ENCODE data around the gene BTBD9. TPM values are rescaled to one million over a fixed set of nuclear protein-coding genes. Genes with fewer than 3 reads are reported as not detected.

Gene BTBD9
- total RNA-seq, 1 experiment from 2014 or later, result 4.9 TPM

- no peak for DNase-seq (ENCODE audit: extremely low read depth, low read depth)
These were observed 323.4 kb downstream of the BTBD9 start for GRCh38 chr6:38316099-38316868.

GRCh38 chr6:38311201-38311600, 328.5 kb downstream of the BTBD9 start:
- no peak for DNase-seq (ENCODE audit: extremely low read depth, low read depth)

- no peak for DNase-seq (ENCODE audit: extremely low read depth, low read depth)
These were observed 329.7 kb downstream of the BTBD9 start for GRCh38 chr6:38310061-38310460.

GRCh38 chr6:38307740-38308139, 332.0 kb downstream of the BTBD9 start:
- no peak for DNase-seq (ENCODE audit: extremely low read depth, low read depth)

- no peak for DNase-seq (ENCODE audit: extremely low read depth, low read depth)
These were observed 332.8 kb downstream of the BTBD9 start for GRCh38 chr6:38306931-38307330.

GRCh38 chr6:38305995-38306681, 333.6 kb downstream of the BTBD9 start:
- no peak for DNase-seq (ENCODE audit: extremely low read depth, low read depth)

- no peak for DNase-seq (ENCODE audit: extremely low read depth, low read depth)
These were observed 336.9 kb downstream of the BTBD9 start for GRCh38 chr6:38302838-38303237.

- DNase-seq (ENCODE audit: extremely low read depth, low read depth), result no peak
These were observed 337.6 kb downstream of the BTBD9 start for GRCh38 chr6:38302081-38302480.

- no peak for DNase-seq (ENCODE audit: extremely low read depth, low read depth)
These were observed 349.5 kb downstream of the BTBD9 start for GRCh38 chr6:38290133-38290799.

- DNase-seq (ENCODE audit: extremely low read depth, low read depth), result no peak
These were observed 352.2 kb downstream of the BTBD9 start for GRCh38 chr6:38287487-38287886.

GRCh38 chr6:38284802-38285394, 354.8 kb downstream of the BTBD9 start:
- DNase-seq (ENCODE audit: extremely low read depth, low read depth), result no peak

GRCh38 chr6:38283734-38284362, 355.9 kb downstream of the BTBD9 start:
- no peak for DNase-seq (ENCODE audit: extremely low read depth, low read depth)

- DNase-seq (ENCODE audit: extremely low read depth, low read depth), result no peak
These were observed 356.8 kb downstream of the BTBD9 start for GRCh38 chr6:38282911-38283310.

- no peak for DNase-seq (ENCODE audit: extremely low read depth, low read depth)
These were observed 358.6 kb downstream of the BTBD9 start for GRCh38 chr6:38281126-38281525.

- no peak for DNase-seq (ENCODE audit: extremely low read depth, low read depth)
These were observed 359.7 kb downstream of the BTBD9 start for GRCh38 chr6:38279963-38280588.

GRCh38 chr6:38279423-38279822, 360.3 kb downstream of the BTBD9 start:
- DNase-seq (ENCODE audit: extremely low read depth, low read depth), result no peak

GRCh38 chr6:38273325-38273724, 366.4 kb downstream of the BTBD9 start:
- no peak for DNase-seq (ENCODE audit: extremely low read depth, low read depth)

GRCh38 chr6:38272222-38272621, 367.5 kb downstream of the BTBD9 start:
- DNase-seq (ENCODE audit: extremely low read depth, low read depth), result no peak

GRCh38 chr6:38271081-38271480, 368.6 kb downstream of the BTBD9 start:
- DNase-seq (ENCODE audit: extremely low read depth, low read depth), result no peak

GRCh38 chr6:38270367-38270766, 369.4 kb downstream of the BTBD9 start:
- no peak for DNase-seq (ENCODE audit: extremely low read depth, low read depth)
